Adipocyte (in vitro differentiated cells): ENCODE measurements around the gene TEDC2.

Source experiments
- DNase-seq: peaks from one replicate; pipeline ENCODE4 v3.0.0-alpha.2; 2015; ENCODE audit warnings: low read depth
- H3K27me3 ChIP-seq: replicated peaks from 2 replicates; pipeline ENCODE4 v1.7.0; 2013; ENCODE audit warnings: mild to moderate bottlenecking, low read length, moderate library complexity; ENCODE audit not compliant: control insufficient read depth, insufficient read depth
- H3K36me3 ChIP-seq: 2 replicates; pipeline ENCODE4 v1.7.0; 2013; ENCODE audit warnings: low read length, mild to moderate bottlenecking, moderate library complexity; ENCODE audit not compliant: control insufficient read depth, insufficient read depth, severe bottlenecking
- H3K4me1 ChIP-seq: 2 replicates; pipeline ENCODE4 v1.7.0; 2013; ENCODE audit warnings: mild to moderate bottlenecking, low read length, moderate library complexity; ENCODE audit not compliant: control insufficient read depth, insufficient read depth
- H3K4me3 ChIP-seq: 2 replicates; pipeline ENCODE4 v1.7.0; 2013; ENCODE audit warnings: mild to moderate bottlenecking, low read length, moderate library complexity
- H3K9ac ChIP-seq: 2 replicates; pipeline ENCODE4 v1.7.0; 2013; ENCODE audit warnings: mild to moderate bottlenecking, low read length, moderate library complexity
- H3K9me3 ChIP-seq: 2 replicates; pipeline ENCODE4 v1.7.0; 2013; ENCODE audit warnings: mild to moderate bottlenecking, low read length, moderate library complexity; ENCODE audit not compliant: control insufficient read depth

Gene TEDC2

GRCh38 chr16:2457946-2458345 lies 2.0 kb upstream of the TEDC2 start:
- Histone ChIP-seq H3K36me3 (no peaks in the 10 kb centered on the region), H3K4me1 (peaks cover 8% of the 10 kb centered on the region), H3K27me3 (no peaks in the 10 kb centered on the region), H3K9me3 (no peaks in the 10 kb centered on the region), H3K4me3 (no peak overlapping the region), H3K9ac (no peak overlapping the region)
- no peak for DNase-seq

GRCh38 chr16:2458887-2459646 lies 842 bp upstream of the TEDC2 start:
- Histone ChIP-seq H3K9me3 (no peaks in the 10 kb centered on the region), H3K36me3 (no peaks in the 10 kb centered on the region), H3K4me1 (peaks cover 13% of the 10 kb centered on the region), H3K27me3 (no peaks in the 10 kb centered on the region), H3K4me3 (peak overlapping the region; percentile 87), H3K9ac (peak overlapping the region; percentile 81)
- DNase-seq = no peak

DNA sequence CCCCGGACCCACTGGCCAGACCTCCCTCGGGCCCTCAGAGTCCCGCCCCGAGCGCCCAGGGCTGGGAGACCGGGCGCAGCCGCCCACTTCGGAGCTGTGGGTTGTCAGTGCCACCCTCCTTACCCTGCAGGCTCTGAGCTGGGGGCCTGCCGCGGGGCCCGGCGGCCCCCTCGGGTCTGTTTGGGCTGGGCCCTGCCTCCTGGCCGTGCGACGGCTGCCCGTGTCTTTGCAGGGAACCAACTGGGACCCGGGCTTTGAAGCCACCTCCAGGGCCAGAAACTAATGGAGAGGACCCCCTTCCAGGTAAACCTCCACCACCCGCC lies 443 bp downstream of the TEDC2 start:
- Histone ChIP-seq H3K9ac (peak overlapping the region; percentile 81), H3K27me3 (no peaks in the 10 kb centered on the region), H3K9me3 (no peaks in the 10 kb centered on the region), H3K4me3 (peak overlapping the region; percentile 87), H3K4me1 (peaks cover 13% of the 10 kb centered on the region), H3K36me3 (no peaks in the 10 kb centered on the region)
- no peak for DNase-seq

GRCh38 chr16:2460916-2461315 lies 1.0 kb downstream of the TEDC2 start:
- Histone ChIP-seq H3K9ac (no peak overlapping the region), H3K9me3 (no peaks in the 10 kb centered on the region), H3K36me3 (no peaks in the 10 kb centered on the region), H3K27me3 (no peaks in the 10 kb centered on the region), H3K4me3 (no peak overlapping the region), H3K4me1 (peaks cover 13% of the 10 kb centered on the region)
- no peak for DNase-seq

- no peak overlapping the region for H3K4me3 ChIP-seq
- DNase-seq = no peak
- no peaks in the 10 kb centered on the region for H3K36me3 ChIP-seq
- H3K27me3 ChIP-seq = no peaks in the 10 kb centered on the region
- no peak overlapping the region for H3K9ac ChIP-seq
- peaks cover 13% of the 10 kb centered on the region for H3K4me1 ChIP-seq
- H3K9me3 ChIP-seq = no peaks in the 10 kb centered on the region
These were observed 2.3 kb downstream of the TEDC2 start for GRCh38 chr16:2462031-2462866.

DNA sequence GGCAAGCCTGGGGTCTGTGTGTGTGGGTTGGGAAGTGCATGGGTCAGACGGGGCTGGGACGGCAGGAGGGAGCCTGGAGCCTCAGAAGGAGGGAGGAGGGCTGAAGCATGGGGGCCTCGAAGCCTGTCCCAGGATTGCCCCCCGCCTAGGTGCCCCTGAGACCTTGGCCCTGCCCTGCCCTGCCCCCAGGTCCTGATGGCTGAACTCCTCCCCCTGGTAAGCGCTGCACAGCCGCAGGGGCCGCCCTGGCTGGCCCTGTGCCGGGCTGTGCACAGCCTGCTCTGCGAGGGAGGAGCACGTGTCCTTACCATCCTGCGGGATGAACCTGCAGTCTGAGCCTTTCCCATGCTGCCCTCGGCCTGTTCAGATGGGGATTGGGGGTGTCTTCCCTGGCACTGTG lies 4.4 kb downstream of the TEDC2 start:
- no peak overlapping the region for H3K4me3 ChIP-seq
- no peaks in the 10 kb centered on the region for H3K9me3 ChIP-seq
- H3K36me3 ChIP-seq = no peaks in the 10 kb centered on the region
- H3K27me3 ChIP-seq = no peaks in the 10 kb centered on the region
- no peak for DNase-seq
- no peak overlapping the region for H3K9ac ChIP-seq
- peaks cover 23% of the 10 kb centered on the region for H3K4me1 ChIP-seq

- H3K4me1 ChIP-seq = peaks cover 16% of the 10 kb centered on the region
- no peaks in the 10 kb centered on the region for H3K27me3 ChIP-seq
- H3K9me3 ChIP-seq = no peaks in the 10 kb centered on the region
- DNase-seq = no peak
- no peak overlapping the region for H3K4me3 ChIP-seq
- no peaks in the 10 kb centered on the region for H3K36me3 ChIP-seq
- no peak overlapping the region for H3K9ac ChIP-seq
These were observed 5.9 kb downstream of the TEDC2 start for GRCh38 chr16:2465653-2466415.

DNA sequence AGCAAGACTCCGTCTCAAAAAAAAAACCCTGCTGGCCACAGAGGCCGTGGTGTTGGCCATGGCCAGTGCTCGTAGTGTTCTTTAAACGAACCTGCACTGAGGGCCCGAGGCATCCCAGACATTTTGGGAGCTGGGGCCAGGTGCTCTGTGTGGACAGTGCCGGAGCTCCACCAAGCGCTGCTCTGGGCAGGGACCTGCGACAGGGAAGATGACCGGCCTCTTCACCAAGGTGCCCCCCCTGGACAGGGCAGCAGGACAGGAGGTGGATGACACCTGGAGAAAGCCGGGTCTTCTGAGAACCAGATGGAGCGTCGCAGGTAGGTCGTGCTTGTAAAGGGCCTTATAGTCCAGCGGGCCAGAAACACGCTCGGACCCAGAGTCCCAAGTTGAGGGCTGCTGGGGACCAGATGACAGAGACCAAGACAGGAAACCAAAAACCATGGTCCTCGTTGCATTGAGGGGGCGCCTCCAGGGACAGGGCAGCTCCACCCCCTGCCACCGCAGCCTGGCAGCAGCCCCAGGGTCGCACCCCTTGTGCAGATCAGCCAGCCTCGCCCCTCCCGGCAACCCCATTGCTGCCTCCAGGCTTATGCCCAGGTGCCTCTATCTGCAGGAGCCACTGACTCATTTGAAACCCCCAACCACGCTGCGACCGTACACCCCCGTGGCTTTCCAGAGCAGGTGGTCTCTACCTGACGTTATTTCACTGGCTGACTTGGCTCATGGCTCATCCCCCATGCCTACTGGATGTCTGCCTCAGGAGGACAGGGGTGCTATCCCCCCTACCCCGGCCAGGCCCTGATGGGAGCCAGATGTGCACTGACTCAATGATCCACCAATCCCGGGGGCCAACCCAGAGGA lies 7.0 kb downstream of the TEDC2 start:
- no peaks in the 10 kb centered on the region for H3K27me3 ChIP-seq
- DNase-seq = no peak
- no peak overlapping the region for H3K9ac ChIP-seq
- no peaks in the 10 kb centered on the region for H3K9me3 ChIP-seq
- no peak overlapping the region for H3K4me3 ChIP-seq
- H3K36me3 ChIP-seq = no peaks in the 10 kb centered on the region
- H3K4me1 ChIP-seq = peaks cover 16% of the 10 kb centered on the region

- H3K4me3 ChIP-seq = peak overlapping the region; percentile 71
- DNase-seq = peak; percentile 90
- no peaks in the 10 kb centered on the region for H3K36me3 ChIP-seq
- H3K9me3 ChIP-seq = no peaks in the 10 kb centered on the region
- no peaks in the 10 kb centered on the region for H3K27me3 ChIP-seq
- H3K4me1 ChIP-seq = peaks cover 16% of the 10 kb centered on the region
- peak overlapping the region; percentile 64 for H3K9ac ChIP-seq
These were observed 7.8 kb downstream of the TEDC2 start for GRCh38 chr16:2467528-2468232.

- Histone ChIP-seq H3K36me3 (no peaks in the 10 kb centered on the region), H3K9me3 (no peaks in the 10 kb centered on the region), H3K27me3 (no peaks in the 10 kb centered on the region), H3K9ac (peak overlapping the region; percentile 64), H3K4me3 (peak overlapping the region; percentile 71), H3K4me1 (peaks cover 16% of the 10 kb centered on the region)
- peak; percentile 57 for DNase-seq
These were observed 8.4 kb downstream of the TEDC2 start for GRCh38 chr16:2468233-2468724.
